Measurements from ENCODE around the gene KIF26B. TPM values are rescaled to one million over a fixed set of nuclear protein-coding genes. Genes with fewer than 3 reads are reported as not detected.

The KIF26B gene
- total RNA-seq, 1 donor from 2014 or later: 0.49 TPM

DNA sequence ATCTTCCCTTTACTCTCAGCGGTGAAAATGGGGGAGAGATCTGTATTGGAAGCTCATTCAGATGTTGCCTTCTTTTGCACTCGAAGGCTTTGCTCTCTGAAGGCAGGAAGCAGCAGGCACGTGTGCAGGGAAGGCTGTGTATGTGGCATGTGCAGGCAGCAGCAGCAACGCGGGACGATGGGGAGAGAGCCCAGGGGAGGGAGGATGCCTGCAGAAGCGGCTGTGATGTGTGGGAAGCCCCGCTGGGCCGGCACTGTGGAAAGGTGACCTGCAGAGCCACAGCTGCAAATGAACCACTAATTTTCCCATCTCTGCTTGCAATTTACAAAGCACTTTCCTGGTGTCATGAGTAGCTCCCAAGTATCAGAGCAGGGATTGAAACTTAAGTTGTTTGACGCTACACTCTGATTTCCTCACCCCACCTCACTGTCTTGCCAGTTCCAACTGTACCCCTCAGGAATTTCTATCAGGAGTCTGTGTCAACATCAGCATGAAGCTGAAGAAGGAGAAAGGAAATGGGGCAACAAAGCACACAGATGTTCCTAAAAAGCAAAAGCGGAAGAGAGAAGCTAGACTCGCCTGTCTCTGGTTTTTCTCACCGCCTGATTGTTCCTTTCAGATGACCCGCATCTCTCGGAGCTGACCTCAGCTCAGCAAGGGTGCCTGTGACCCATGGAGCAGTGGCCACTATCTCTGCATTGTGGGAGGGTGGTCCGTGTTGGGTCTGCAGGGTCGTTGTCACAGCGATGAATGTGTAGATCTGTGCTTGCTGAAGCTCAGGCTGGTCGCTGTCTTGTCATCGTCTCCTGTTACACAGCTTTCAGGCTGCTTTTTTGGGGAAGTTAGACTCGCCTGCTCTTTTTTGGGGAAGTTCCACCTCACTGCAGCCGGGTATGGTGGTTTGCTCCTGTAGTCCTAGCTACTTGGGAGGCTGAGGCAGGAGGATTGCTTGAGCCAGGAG lies 156.1 kb downstream of the KIF26B start:
- Histone ChIP-seq H3K4me1 (no peaks in the 10 kb centered on the region), H3K36me3 (no peaks in the 10 kb centered on the region), H3K27me3 (no peaks in the 10 kb centered on the region), H3K9me3 (no peaks in the 10 kb centered on the region), H3K4me3 (no peak overlapping the region), H3K27ac (no peak overlapping the region)
- DNase-seq (ENCODE audit: extremely low spot score in 2 of 2): no peak
- intact Hi-C loops (cut with DNase I): no loop called here
- TF ChIP-seq, protein P1, sequence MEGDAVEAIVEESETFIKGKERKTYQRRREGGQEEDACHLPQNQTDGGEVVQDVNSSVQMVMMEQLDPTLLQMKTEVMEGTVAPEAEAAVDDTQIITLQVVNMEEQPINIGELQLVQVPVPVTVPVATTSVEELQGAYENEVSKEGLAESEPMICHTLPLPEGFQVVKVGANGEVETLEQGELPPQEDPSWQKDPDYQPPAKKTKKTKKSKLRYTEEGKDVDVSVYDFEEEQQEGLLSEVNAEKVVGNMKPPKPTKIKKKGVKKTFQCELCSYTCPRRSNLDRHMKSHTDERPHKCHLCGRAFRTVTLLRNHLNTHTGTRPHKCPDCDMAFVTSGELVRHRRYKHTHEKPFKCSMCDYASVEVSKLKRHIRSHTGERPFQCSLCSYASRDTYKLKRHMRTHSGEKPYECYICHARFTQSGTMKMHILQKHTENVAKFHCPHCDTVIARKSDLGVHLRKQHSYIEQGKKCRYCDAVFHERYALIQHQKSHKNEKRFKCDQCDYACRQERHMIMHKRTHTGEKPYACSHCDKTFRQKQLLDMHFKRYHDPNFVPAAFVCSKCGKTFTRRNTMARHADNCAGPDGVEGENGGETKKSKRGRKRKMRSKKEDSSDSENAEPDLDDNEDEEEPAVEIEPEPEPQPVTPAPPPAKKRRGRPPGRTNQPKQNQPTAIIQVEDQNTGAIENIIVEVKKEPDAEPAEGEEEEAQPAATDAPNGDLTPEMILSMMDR (IDR thresholded peaks at IDR 0.05): no peak
- no peak for TF ChIP-seq POLR2A (IDR thresholded peaks at IDR 0.05)
- no peak for TF ChIP-seq POLR2AphosphoS5 (IDR thresholded peaks at IDR 0.05; ENCODE audit: insufficient read depth in 1 of 2, low read depth in 1 of 2)

GRCh38 chr1:245311887-245312536 lies 157.2 kb downstream of the KIF26B start:
- Histone ChIP-seq H3K4me3 (no peak overlapping the region), H3K27ac (no peak overlapping the region), H3K36me3 (no peaks in the 10 kb centered on the region), H3K9me3 (no peaks in the 10 kb centered on the region), H3K27me3 (no peaks in the 10 kb centered on the region), H3K4me1 (no peaks in the 10 kb centered on the region)
- intact Hi-C loops (cut with DNase I): no loop called here
- no peak for DNase-seq (ENCODE audit: extremely low spot score in 2 of 2)
- no peak for TF ChIP-seq POLR2A (IDR thresholded peaks at IDR 0.05)
- TF ChIP-seq, protein P1 (IDR thresholded peaks at IDR 0.05): no peak
- TF ChIP-seq POLR2AphosphoS5 (IDR thresholded peaks at IDR 0.05; ENCODE audit: insufficient read depth in 1 of 2, low read depth in 1 of 2): no peak

DNA sequence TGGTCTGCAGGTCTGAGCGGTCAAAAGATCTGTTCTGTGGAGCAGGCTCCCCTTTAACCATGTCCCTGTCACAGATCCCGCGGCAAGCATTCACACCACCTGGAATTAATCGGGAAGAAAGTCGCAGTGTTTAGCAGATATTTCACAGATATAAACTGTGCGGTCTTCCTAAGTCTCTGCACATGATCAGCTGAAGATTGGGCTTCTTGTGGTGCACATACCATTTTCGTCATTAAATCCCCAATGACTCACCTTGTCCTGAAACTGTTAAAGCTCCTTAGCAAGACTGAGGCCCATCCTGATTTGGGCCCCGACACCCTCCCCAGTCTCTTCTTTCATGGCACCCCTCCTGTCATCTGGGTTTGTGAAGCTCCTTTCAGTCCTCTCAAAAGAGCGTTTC lies 158.8 kb downstream of the KIF26B start:
- Histone ChIP-seq H3K27me3 (no peaks in the 10 kb centered on the region), H3K4me3 (no peak overlapping the region), H3K4me1 (no peaks in the 10 kb centered on the region), H3K9me3 (no peaks in the 10 kb centered on the region), H3K36me3 (no peaks in the 10 kb centered on the region), H3K27ac (no peak overlapping the region)
- DNase-seq (ENCODE audit: extremely low spot score in 2 of 2): no peak
- intact Hi-C loops (cut with DNase I): no loop called here
- TF ChIP-seq POLR2AphosphoS5 (IDR thresholded peaks at IDR 0.05; ENCODE audit: insufficient read depth in 1 of 2, low read depth in 1 of 2): no peak
- no peak for TF ChIP-seq POLR2A (IDR thresholded peaks at IDR 0.05)
- TF ChIP-seq, protein P1 (IDR thresholded peaks at IDR 0.05): no peak

DNA sequence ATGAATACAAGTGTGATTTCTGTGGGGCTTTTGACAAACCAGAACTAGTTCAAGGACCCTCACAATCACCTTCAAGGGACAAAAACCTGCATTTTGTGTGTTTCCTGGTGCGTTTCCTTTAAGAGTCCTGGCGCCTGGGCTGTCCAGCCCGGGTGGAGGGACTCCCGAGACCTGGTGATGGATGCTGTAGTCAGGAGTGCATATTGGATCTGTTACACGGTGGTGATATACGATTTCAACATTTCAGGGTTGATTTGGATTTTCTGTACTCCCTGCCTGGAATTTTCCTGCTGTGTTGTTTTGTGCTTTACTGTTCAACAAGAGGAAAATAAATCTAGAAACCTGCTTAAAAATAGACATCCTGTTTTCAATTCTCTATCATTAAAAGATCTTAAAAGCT lies 162.0 kb downstream of the KIF26B start:
- H3K4me1 ChIP-seq: no peaks in the 10 kb centered on the region
- H3K4me3 ChIP-seq: no peak overlapping the region
- H3K36me3 ChIP-seq: no peaks in the 10 kb centered on the region
- no peaks in the 10 kb centered on the region for H3K9me3 ChIP-seq
- TF ChIP-seq POLR2A (IDR thresholded peaks at IDR 0.05): no peak
- no peak for TF ChIP-seq POLR2AphosphoS5 (IDR thresholded peaks at IDR 0.05; ENCODE audit: insufficient read depth in 1 of 2, low read depth in 1 of 2)
- TF ChIP-seq, protein P1 (IDR thresholded peaks at IDR 0.05): no peak
- no peak overlapping the region for H3K27ac ChIP-seq
- H3K27me3 ChIP-seq: no peaks in the 10 kb centered on the region
- intact Hi-C loops (cut with DNase I): no loop called here
- DNase-seq (ENCODE audit: extremely low spot score in 2 of 2): no peak
